HepG2 (cell line): ENCODE measurements around the gene CTNNA2. TPM values are rescaled to one million over a fixed set of nuclear protein-coding genes. Genes with fewer than 3 reads are reported as not detected.

Experiments
- ATAC-seq: fragments of 200-7000 bp; cut with Tn5 transposase; 3 replicates; pipeline ENCODE4 v1.9.1; 2020; ENCODE audit warnings: mild to moderate bottlenecking, moderate library complexity
- BruUV-seq: library from RNA; stranded (reverse); fragments of 400-500 nt; replicated peaks from 2 replicates; lab custom pipeline; 2021; lab: Mats Ljungman, UMichigan
- CTCF ChIA-PET: fragments of 300-600 bp; formaldehyde crosslinking; extraction: SDS; loops from one replicate; lab custom pipeline; 2021; ENCODE audit warnings: low total read pairs, inconsistent platforms, low intra/inter-chr PET ratio; lab: Yijun Ruan, JAX
- POLR2A ChIA-PET: fragments of 350-600 bp; sonication (Branson Sonifier 250); formaldehyde crosslinking; loops from one replicate; lab custom pipeline; 2020; ENCODE audit warnings: antibody characterized with exemption, inconsistent platforms; lab: Yijun Ruan, JAX
- DNase-seq: peaks from one replicate; pipeline ENCODE4 v3.0.0-alpha.2; 2015; ENCODE audit warnings: low spot score
- FAIRE-seq: peaks from 3 replicates; lab custom pipeline; 2011; peaks lifted over from hg19 to GRCh38; lab: Jason Lieb, UNC
- H2AFZ ChIP-seq: one replicate; pipeline ENCODE4 v1.6.1; 2011; ENCODE audit warnings: low read length, inconsistent platforms
- H3K27ac ChIP-seq: fragments of 300-600 bp; 3 replicates; pipeline ENCODE4 v1.8.0; 2011; ENCODE audit warnings: mixed run types, mild to moderate bottlenecking, mixed read lengths, low read length, inconsistent platforms; ENCODE audit not compliant: insufficient read depth; ENCODE audit errors: extremely low read length
- H3K27me3 ChIP-seq, 2 experiments: fragments of 200-600 bp in 1 of 2; 2 replicates in 1 of 2; 3 replicates in 1 of 2; pipeline versions ENCODE4 v1.6.0 to v1.8.0; 2011; ENCODE audit warnings: low read length in 2 of 2, mild to moderate bottlenecking in 2 of 2, moderate library complexity in 2 of 2, inconsistent platforms in 1 of 2; ENCODE audit not compliant: insufficient read depth in 2 of 2, control insufficient read depth in 1 of 2
- H3K36me3 ChIP-seq, 2 experiments: fragments of 200-600 bp in 1 of 2; replicated peaks in 1 of 2; 2 replicates in 1 of 2; 3 replicates in 1 of 2; pipeline versions ENCODE4 v1.5.1 to v1.8.0; 2011; ENCODE audit warnings: low read length in 2 of 2, inconsistent platforms in 1 of 2; ENCODE audit not compliant: insufficient read depth in 2 of 2, control insufficient read depth in 1 of 2
- H3K4me1 ChIP-seq: 2 replicates; pipeline ENCODE4 v1.5.1; 2012; ENCODE audit warnings: low read length, inconsistent platforms; ENCODE audit not compliant: insufficient read depth
- H3K4me2 ChIP-seq: 2 replicates; pipeline ENCODE4 v1.6.0; 2011; ENCODE audit warnings: low read depth, low read length, inconsistent platforms
- H3K4me3 ChIP-seq, 3 experiments: fragments of 200-600 bp in 1 of 3; sonication (generic), shearing (Covaris generic) in 1 of 3; replicated peaks in 1 of 3; 2 replicates each; pipeline ENCODE4 v1.5.1; 2011 to 2016; ENCODE audit warnings: low read length in 3 of 3, inconsistent platforms in 2 of 3, low read depth in 2 of 3, mild to moderate bottlenecking in 2 of 3, control low read depth in 1 of 3, mixed read lengths in 1 of 3; ENCODE audit not compliant: insufficient read depth in 1 of 3
- H3K79me2 ChIP-seq: one replicate; pipeline ENCODE4 v1.6.1; 2011; ENCODE audit warnings: low read length, inconsistent platforms; ENCODE audit not compliant: insufficient read depth
- H3K9ac ChIP-seq: 2 replicates; pipeline ENCODE4 v1.6.0; 2011; ENCODE audit warnings: mild to moderate bottlenecking, low read depth, low read length, inconsistent platforms; ENCODE audit not compliant: insufficient read depth
- H3K9me3 ChIP-seq: 2 replicates; pipeline ENCODE4 v1.5.1; 2012; ENCODE audit warnings: mild to moderate bottlenecking, low read length
- H4K20me1 ChIP-seq: 2 replicates; pipeline ENCODE4 v1.6.0; 2011; ENCODE audit warnings: inconsistent platforms, mild to moderate bottlenecking, low read length, moderate library complexity; ENCODE audit not compliant: insufficient read depth
- CAMTA2 ChIP-seq: sonication (generic); formaldehyde crosslinking; IDR thresholded peaks from 2 replicates; pipeline ENCODE4 v1.4.0; 2020; ENCODE audit warnings: mild to moderate bottlenecking, missing genetic modification reagents, borderline replicate concordance
- KLF11 ChIP-seq: IDR thresholded peaks from 2 replicates; pipeline ENCODE4 v1.6.1; 2016; ENCODE audit warnings: missing compliant biosample characterization
- MTA1 ChIP-seq: sonication (generic); formaldehyde crosslinking; IDR thresholded peaks from 2 replicates; pipeline ENCODE4 v1.4.0; 2020; ENCODE audit warnings: missing genetic modification reagents, mild to moderate bottlenecking, borderline replicate concordance
- MYNN ChIP-seq: sonication (generic); formaldehyde crosslinking; IDR thresholded peaks from 2 replicates; pipeline ENCODE4 v1.4.0; 2020; ENCODE audit warnings: mild to moderate bottlenecking, low read depth, missing genetic modification reagents
- PHF21A ChIP-seq: sonication (generic); formaldehyde crosslinking; IDR thresholded peaks from 2 replicates; pipeline ENCODE4 v1.5.0; 2020; ENCODE audit warnings: mild to moderate bottlenecking, missing genetic modification reagents
- PRMT3 ChIP-seq: sonication (generic); formaldehyde crosslinking; IDR thresholded peaks from 2 replicates; pipeline ENCODE4 v1.8.1; 2022; ENCODE audit warnings: low read depth, mild to moderate bottlenecking, moderate library complexity, missing genetic modification reagents, borderline replicate concordance
- RBAK ChIP-seq: sonication (generic); formaldehyde crosslinking; IDR thresholded peaks from 2 replicates; pipeline ENCODE4 v1.5.1; 2020; ENCODE audit warnings: mild to moderate bottlenecking, missing genetic modification reagents
- RXRA ChIP-seq: sonication (generic); formaldehyde crosslinking; IDR thresholded peaks from 2 replicates; pipeline ENCODE4 v1.5.1; 2020; ENCODE audit warnings: missing genetic modification reagents
- SCMH1 ChIP-seq: sonication (generic); formaldehyde crosslinking; IDR thresholded peaks from 2 replicates; pipeline ENCODE4 v1.9.0; 2021; ENCODE audit warnings: missing genetic modification reagents, mild to moderate bottlenecking, borderline replicate concordance
- SRSF1 ChIP-seq: fragments of 200-400 bp; formaldehyde crosslinking; optimal IDR thresholded peaks from 2 replicates; pipeline ENCODE3; 2017; ENCODE audit warnings: mild to moderate bottlenecking, low read depth, low read length, moderate library complexity
- ZC3H4 ChIP-seq: sonication (generic); formaldehyde crosslinking; IDR thresholded peaks from 2 replicates; pipeline ENCODE4 v1.4.0; 2020; ENCODE audit warnings: missing genetic modification reagents, borderline replicate concordance
- ZFP1 ChIP-seq: IDR thresholded peaks from 2 replicates; pipeline ENCODE4 v1.6.1; 2016
- ZMYM4 ChIP-seq: sonication (generic); formaldehyde crosslinking; IDR thresholded peaks from 2 replicates; pipeline ENCODE4 v1.8.1; 2023; ENCODE audit warnings: mild to moderate bottlenecking, missing genetic modification reagents
- ZNF10 ChIP-seq: sonication (generic); formaldehyde crosslinking; IDR thresholded peaks from 2 replicates; pipeline ENCODE4 v1.4.0; 2020; ENCODE audit warnings: mild to moderate bottlenecking, low read depth, missing genetic modification reagents, borderline replicate concordance
- ZNF12 ChIP-seq: sonication (generic); formaldehyde crosslinking; IDR thresholded peaks from 2 replicates; pipeline ENCODE4 v1.5.0; 2020; ENCODE audit warnings: missing genetic modification reagents
- ZNF780A ChIP-seq: sonication (generic); formaldehyde crosslinking; IDR thresholded peaks from 2 replicates; pipeline ENCODE4 v1.8.0; 2022; ENCODE audit warnings: mild to moderate bottlenecking, missing genetic modification reagents, moderate library complexity
- WGBS: methylation state at CpG from one replicate; pipeline ENCODE4 v1.1.6; 2017; ENCODE audit warnings: low lambda C conversion rate; 5-methylcytosine and 5-hydroxymethylcytosine counted together
- in situ Hi-C: cut with HindIII; loops from 2 replicates; pipeline ENCODE4 v1.10.0; 2017; ENCODE audit warnings: low pct_unique_long_range_greater_than_20kb; ENCODE audit not compliant: extremely low pct_ligation_motif_present
- intact Hi-C: fragments of 100-400 bp; cut with micrococcal nuclease; formaldehyde crosslinking; loops from one replicate; pipeline ENCODE4 v1.10.0; 2022; ENCODE audit not compliant: unreplicated experiment
- polyA plus RNA-seq, 8 experiments: library from polyadenylated mRNA; depleted of rRNA in 3 of 8; stranded (reverse) in 7 of 8; unstranded in 1 of 8; fragments of >200 nt; fragmentation: Illumina TruSeq in 4 of 8; extraction: Trizol in 4 of 8; gene quantifications; 2 replicates each; pipeline versions ENCODE4 v1.2.1 to v1.2.3, GENCODE V29; 2011 to 2016; ENCODE audit warnings: low read depth in 4 of 8, missing spikeins in 1 of 8, mixed read lengths in 1 of 8; ENCODE audit not compliant: insufficient read depth in 1 of 8
- total RNA-seq, 5 experiments: library from RNA; depleted of rRNA; stranded (reverse); fragments of >200 nt; fragmentation: Illumina TruSeq; extraction: Trizol; gene quantifications; 2 replicates each; pipeline ENCODE4 v1.2.3, GENCODE V29; 2016; ENCODE audit warnings: low read depth in 1 of 5
- TF ChIP-seq, protein P1 (sequence below): sonication (generic); formaldehyde crosslinking; IDR thresholded peaks from 2 replicates; pipeline ENCODE4 v1.4.0; 2020; ENCODE audit warnings: low read depth, mild to moderate bottlenecking, missing genetic modification reagents
- TF ChIP-seq, protein P2 (sequence below): IDR thresholded peaks from 2 replicates; pipeline ENCODE4 v1.6.1; 2016; ENCODE audit warnings: low read depth, missing genetic modification reagents, missing compliant biosample characterization

Gene CTNNA2
- total and polyA plus RNA-seq, 2 of the 13 experiments (the other 11 are each of a cell fraction or from before 2014, with no cell fraction given): not detected

DNA sequence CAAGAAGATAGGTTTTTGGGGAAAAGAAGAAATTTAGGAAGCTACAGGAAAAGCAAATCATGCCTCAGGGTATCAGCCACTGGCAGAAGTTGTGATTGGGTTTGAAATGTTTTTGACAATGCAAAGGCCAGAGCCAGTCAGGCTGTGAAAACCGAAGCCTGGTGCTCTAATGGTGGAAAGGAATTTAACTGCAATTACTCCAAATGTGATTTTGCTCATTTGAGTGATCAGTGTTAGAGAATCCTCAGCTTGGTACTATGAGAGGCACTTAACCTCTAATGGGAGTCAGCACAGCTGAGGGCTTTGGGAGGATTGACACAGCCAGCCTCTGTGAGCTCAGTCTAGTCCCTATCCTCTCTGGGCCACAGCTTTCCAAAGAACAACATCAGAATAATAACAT lies 615.2 kb downstream of the CTNNA2 start:
- BruUV-seq: no TSS peak
- Histone ChIP-seq H3K27me3 (no peaks in the 10 kb centered on the region), H4K20me1 (no peaks in the 10 kb centered on the region), H3K4me1 (no peaks in the 10 kb centered on the region), H3K9ac (no peak overlapping the region), H3K36me3 (no peaks in the 10 kb centered on the region), H3K9me3 (no peaks in the 10 kb centered on the region), H2AFZ (no peak overlapping the region), H3K27ac (no peak overlapping the region), H3K4me3 (no peak overlapping the region), H3K4me2 (no peak overlapping the region), H3K79me2 (no peaks in the 10 kb centered on the region)
- intact Hi-C loops: no loop called here
- 0% methylated on average over 1 of the region's 1 CpG for WGBS
- ATAC-seq (no peak), FAIRE-seq (no peak), DNase-seq (no peak)
- in situ Hi-C loops: no loop called here
- ChIA-PET POLR2A (no interaction called here), CTCF (no interaction called here)
- TF ChIP-seq RBAK (CRISPR knock-in tag) (no peak), PHF21A (CRISPR knock-in tag) (no peak), MYNN (CRISPR knock-in tag) (no peak), KLF11 (CRISPR knock-in tag) (no peak), ZMYM4 (CRISPR knock-in tag) (no peak), PRMT3 (no peak), ZFP1 (CRISPR knock-in tag) (no peak), RXRA (CRISPR knock-in tag) (no peak), MTA1 (CRISPR knock-in tag) (no peak), SRSF1 (no peak), CAMTA2 (CRISPR knock-in tag) (no peak), ZNF12 (no peak), ZNF10 (CRISPR knock-in tag) (no peak), ZNF780A (no peak), SCMH1 (no peak), ZC3H4 (CRISPR knock-in tag) (no peak)
- TF ChIP-seq, protein P1, sequence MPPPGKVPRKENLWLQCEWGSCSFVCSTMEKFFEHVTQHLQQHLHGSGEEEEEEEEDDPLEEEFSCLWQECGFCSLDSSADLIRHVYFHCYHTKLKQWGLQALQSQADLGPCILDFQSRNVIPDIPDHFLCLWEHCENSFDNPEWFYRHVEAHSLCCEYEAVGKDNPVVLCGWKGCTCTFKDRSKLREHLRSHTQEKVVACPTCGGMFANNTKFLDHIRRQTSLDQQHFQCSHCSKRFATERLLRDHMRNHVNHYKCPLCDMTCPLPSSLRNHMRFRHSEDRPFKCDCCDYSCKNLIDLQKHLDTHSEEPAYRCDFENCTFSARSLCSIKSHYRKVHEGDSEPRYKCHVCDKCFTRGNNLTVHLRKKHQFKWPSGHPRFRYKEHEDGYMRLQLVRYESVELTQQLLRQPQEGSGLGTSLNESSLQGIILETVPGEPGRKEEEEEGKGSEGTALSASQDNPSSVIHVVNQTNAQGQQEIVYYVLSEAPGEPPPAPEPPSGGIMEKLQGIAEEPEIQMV (CRISPR knock-in tag): no peak
- TF ChIP-seq, protein P2, sequence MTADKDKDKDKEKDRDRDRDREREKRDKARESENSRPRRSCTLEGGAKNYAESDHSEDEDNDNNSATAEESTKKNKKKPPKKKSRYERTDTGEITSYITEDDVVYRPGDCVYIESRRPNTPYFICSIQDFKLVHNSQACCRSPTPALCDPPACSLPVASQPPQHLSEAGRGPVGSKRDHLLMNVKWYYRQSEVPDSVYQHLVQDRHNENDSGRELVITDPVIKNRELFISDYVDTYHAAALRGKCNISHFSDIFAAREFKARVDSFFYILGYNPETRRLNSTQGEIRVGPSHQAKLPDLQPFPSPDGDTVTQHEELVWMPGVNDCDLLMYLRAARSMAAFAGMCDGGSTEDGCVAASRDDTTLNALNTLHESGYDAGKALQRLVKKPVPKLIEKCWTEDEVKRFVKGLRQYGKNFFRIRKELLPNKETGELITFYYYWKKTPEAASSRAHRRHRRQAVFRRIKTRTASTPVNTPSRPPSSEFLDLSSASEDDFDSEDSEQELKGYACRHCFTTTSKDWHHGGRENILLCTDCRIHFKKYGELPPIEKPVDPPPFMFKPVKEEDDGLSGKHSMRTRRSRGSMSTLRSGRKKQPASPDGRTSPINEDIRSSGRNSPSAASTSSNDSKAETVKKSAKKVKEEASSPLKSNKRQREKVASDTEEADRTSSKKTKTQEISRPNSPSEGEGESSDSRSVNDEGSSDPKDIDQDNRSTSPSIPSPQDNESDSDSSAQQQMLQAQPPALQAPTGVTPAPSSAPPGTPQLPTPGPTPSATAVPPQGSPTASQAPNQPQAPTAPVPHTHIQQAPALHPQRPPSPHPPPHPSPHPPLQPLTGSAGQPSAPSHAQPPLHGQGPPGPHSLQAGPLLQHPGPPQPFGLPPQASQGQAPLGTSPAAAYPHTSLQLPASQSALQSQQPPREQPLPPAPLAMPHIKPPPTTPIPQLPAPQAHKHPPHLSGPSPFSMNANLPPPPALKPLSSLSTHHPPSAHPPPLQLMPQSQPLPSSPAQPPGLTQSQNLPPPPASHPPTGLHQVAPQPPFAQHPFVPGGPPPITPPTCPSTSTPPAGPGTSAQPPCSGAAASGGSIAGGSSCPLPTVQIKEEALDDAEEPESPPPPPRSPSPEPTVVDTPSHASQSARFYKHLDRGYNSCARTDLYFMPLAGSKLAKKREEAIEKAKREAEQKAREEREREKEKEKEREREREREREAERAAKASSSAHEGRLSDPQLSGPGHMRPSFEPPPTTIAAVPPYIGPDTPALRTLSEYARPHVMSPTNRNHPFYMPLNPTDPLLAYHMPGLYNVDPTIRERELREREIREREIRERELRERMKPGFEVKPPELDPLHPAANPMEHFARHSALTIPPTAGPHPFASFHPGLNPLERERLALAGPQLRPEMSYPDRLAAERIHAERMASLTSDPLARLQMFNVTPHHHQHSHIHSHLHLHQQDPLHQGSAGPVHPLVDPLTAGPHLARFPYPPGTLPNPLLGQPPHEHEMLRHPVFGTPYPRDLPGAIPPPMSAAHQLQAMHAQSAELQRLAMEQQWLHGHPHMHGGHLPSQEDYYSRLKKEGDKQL (CRISPR knock-in tag): no peak
